GM18870 (cell line): ENCODE measurements around the gene TLX1.
"Not testable (repeated sequence)": the region's sequence is repeated elsewhere in the genome, so short reads cannot be mapped to it uniquely, and the experiment has no call there.

Experiments
- ATAC-seq: cut with Tn5 transposase; IDR thresholded peaks from one replicate; pipeline ENCODE4 v1.9.1; 2021; ENCODE audit warnings: moderate library complexity; ENCODE audit not compliant: unreplicated experiment

TLX1 gene

DNA sequence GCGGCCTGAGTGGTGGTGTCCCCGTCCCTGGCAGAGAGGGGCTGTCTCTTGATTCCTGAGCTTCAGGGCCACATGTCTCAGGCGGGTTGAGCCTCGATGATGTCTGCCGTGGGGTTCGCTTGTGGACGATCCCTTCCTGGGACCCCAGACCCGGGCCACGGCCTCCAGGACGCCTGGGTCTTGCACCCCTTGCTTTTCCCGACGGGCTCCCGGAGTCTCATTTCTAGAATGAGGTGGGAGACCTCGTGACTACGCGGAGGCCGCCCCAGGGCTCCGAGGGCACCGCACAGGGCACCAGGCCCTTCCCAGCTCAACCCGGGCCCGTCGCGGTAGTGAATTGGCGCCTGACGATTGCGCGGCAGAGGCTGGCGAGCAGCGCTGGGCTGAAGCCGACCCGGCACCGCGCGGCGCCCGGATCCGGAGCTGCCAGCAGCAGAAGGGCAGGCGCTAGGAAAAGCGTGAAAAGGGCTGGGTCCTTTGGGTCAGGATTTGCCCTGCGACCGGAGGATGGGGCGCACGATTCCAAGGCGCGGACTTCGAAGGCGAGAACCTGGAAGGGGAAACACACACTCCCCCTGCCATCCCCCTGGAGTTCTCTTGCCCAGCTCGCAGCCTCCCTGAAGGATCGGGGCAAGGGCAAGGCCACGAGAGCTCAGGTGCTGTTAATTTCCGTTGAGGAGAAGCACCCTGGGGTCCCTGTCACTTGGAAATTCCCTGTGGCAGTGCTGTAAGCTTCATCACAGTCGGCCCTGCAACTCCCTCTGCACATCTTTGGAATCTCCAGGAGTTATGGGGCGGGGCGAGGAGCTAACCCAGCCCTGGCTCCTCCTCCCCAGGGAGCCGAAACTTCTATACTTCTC, 15.5 kb downstream of the TLX1 start:
- ATAC-seq: no peak

GRCh38 chr10:101151395-101151794, 20.3 kb downstream of the TLX1 start:
- no peak for ATAC-seq

- ATAC-seq: no peak
Observed at GRCh38 chr10:101152316-101152715, 21.2 kb downstream of the TLX1 start.

DNA sequence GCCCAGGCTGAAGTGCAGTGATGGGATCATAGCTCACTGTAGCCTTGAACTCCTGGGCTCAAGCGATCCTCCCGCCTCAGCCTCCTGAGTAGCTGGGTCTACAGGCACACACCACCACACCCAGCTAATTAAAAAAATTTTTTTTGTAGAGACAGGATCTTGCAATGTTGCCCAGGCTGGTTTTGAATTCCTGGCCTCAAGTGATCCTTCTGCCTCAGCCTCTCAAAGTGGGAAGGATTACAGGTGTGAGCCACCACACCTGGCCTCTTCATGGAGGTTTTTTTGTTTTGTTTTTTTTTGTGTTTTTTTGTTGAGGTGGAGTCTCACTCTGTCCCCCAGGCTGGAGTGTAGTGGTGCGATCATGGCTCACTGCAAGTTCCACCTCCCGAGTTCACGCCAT, 23.4 kb downstream of the TLX1 start:
- ATAC-seq: not testable (repeated sequence)

GRCh38 chr10:101155896-101156295, 24.8 kb downstream of the TLX1 start:
- no peak for ATAC-seq

GRCh38 chr10:101157756-101158458, 26.8 kb downstream of the TLX1 start:
- no peak for ATAC-seq

- ATAC-seq: no peak
Observed at GRCh38 chr10:101158459-101159058, 27.5 kb downstream of the TLX1 start.

- no peak for ATAC-seq
Observed at GRCh38 chr10:101161494-101162299, 30.6 kb downstream of the TLX1 start.

- ATAC-seq: no peak
Observed at GRCh38 chr10:101162677-101163076, 31.6 kb downstream of the TLX1 start.

GRCh38 chr10:101164020-101164419, 32.9 kb downstream of the TLX1 start:
- ATAC-seq: no peak

DNA sequence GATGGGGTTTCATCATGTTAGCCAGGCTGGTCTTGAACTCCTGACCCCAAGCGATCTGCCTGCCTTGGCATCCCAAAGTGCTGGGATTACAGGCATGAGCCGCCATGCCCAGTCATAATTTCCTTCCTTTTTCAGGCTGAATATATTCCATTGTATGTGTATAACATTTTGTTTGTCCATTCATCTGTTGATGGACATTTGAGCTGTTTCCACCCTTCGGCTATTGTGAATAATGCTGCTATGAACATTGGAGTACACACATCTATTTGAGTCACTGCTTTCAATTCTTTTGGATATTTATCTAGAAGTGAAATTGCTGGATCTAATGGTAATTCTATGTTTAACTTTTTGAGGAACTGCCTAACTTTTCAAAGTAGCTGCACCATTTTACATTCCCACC, 34.6 kb downstream of the TLX1 start:
- no peak for ATAC-seq

DNA sequence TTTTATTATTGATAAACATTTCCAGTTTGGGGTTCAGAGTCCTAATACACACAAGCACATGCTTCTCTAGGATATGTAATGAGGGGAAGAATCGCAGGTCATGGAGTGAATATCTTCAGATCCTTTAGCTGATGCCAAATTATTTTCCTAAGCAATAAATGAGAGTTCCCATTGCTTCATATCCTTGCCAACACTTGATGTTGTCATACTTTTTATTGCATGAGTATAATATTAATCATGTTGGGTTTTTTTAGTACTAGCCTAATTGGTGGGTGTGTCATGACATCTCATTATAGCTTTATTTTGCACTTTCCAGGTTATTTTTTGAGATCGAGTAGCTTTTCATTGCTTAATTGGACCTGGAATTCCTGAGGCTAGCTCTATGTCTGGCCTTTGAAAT, 35.3 kb downstream of the TLX1 start:
- no peak for ATAC-seq

- no peak for ATAC-seq
Observed at GRCh38 chr10:101172741-101173140, 41.6 kb downstream of the TLX1 start.

DNA sequence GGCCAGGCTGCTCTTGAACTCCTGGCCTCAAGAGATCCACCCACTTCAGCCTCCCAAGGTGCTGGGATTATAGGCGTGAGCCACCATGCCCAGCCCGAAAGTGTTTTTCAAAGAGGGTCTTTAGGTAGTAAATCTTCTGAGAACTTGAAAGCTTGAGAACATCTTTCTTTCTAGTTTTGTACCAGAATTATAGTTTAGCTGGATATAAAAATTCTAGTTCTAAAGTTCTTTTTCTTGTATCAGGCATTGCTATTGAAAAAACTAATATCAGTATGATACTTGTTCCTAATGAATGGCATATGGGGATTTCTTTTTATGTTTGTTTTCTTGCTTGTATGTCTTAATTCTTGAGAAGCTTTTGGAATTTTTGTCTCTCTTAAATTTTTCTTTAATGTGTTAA, 43.2 kb downstream of the TLX1 start:
- no peak for ATAC-seq

GRCh38 chr10:101176577-101176976, 45.5 kb downstream of the TLX1 start:
- no peak for ATAC-seq

- ATAC-seq: no peak
Observed at GRCh38 chr10:101182936-101183335, 51.8 kb downstream of the TLX1 start.

DNA sequence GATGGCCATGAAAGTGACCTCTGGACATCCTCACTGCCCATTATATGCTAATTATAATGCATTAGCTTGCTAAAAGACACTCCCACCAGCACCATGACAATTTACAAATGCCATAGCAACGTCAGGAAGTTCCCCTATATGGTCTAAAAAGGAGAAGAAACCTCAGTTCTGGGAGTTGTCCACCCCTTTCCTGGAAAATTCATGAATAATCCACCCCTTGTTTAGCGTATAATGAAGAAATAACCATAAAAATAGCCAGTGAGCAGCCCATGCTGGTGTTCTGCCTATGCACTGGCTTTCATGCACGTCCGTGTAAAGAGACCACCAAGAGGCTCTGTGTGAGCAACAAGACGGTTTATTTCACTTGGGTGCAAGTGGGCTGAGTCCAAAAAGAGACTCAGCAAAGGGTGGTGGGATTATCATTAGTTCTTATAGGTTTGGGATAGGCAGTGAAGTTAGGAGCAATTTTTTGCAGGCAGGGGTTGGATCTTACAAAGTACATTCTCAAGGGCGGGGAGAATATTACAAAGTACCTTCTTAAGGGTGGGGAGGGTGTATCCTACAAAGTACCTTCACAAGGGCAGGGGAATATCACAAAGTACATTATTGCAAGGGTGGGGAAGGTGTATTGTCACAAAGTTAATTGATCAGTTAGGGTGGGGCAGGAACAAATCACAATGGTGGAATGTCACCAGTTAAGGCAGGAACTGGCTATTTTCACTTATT, 52.5 kb downstream of the TLX1 start:
- no peak for ATAC-seq
